Neural cell (in vitro differentiated cells): Measurements from ENCODE around the gene AGO3. TPM values are rescaled to one million over a fixed set of nuclear protein-coding genes. Genes with fewer than 3 reads are reported as not detected.

ENCODE experiments used
- H2AFZ ChIP-seq: fragments of 200-600, 300-800 bp; sonication (generic), shearing (Covaris generic); 2 replicates; pipeline ENCODE4 v1.6.0; 2014; ENCODE audit warnings: low read depth, mild to moderate bottlenecking, antibody characterized with exemption, low read length, moderate library complexity
- H3F3A ChIP-seq: fragments of 200-600 bp; shearing (Covaris generic); 2 replicates; pipeline ENCODE4 v1.6.1; 2016; ENCODE audit warnings: mild to moderate bottlenecking, moderate library complexity, mixed read lengths, antibody characterized with exemption, low read length; ENCODE audit not compliant: insufficient read depth, poor library complexity, severe bottlenecking
- H3K27ac ChIP-seq: fragments of 200-600, 300-800 bp; sonication (generic), shearing (Covaris generic); 2 replicates; pipeline ENCODE4 v1.5.1; 2014; ENCODE audit warnings: mild to moderate bottlenecking, low read length, moderate library complexity
- H3K27me3 ChIP-seq: fragments of 300-800, 200-600 bp; sonication (generic), shearing (Covaris generic); 2 replicates; pipeline ENCODE4 v1.6.0; 2014; ENCODE audit warnings: mild to moderate bottlenecking, low read depth, low read length, moderate library complexity; ENCODE audit not compliant: insufficient read depth
- H3K36me3 ChIP-seq: fragments of 300-800, 200-600 bp; sonication (generic), shearing (Covaris generic); 2 replicates; pipeline ENCODE4 v1.5.1; 2014; ENCODE audit warnings: mild to moderate bottlenecking, antibody characterized with exemption, low read length, moderate library complexity; ENCODE audit not compliant: insufficient read depth
- H3K4me2 ChIP-seq: fragments of 300-800, 200-600 bp; sonication (generic), shearing (Covaris generic); 2 replicates; pipeline ENCODE4 v1.6.0; 2014; ENCODE audit warnings: mild to moderate bottlenecking, low read length
- H3K4me3 ChIP-seq: fragments of 300-800, 200-600 bp; sonication (generic), shearing (Covaris generic); 2 replicates; pipeline ENCODE4 v1.5.1; 2014; ENCODE audit warnings: mild to moderate bottlenecking, low read length, moderate library complexity
- H3K79me2 ChIP-seq: fragments of 200-600 bp; shearing (Covaris generic); replicated peaks from 2 replicates; pipeline ENCODE4 v1.6.0; 2014; ENCODE audit warnings: mild to moderate bottlenecking, low read length, moderate library complexity; ENCODE audit not compliant: insufficient read depth
- H3K9ac ChIP-seq: fragments of 300-800, 200-600 bp; sonication (generic), shearing (Covaris generic); 2 replicates; pipeline ENCODE4 v1.6.1; 2016; ENCODE audit warnings: mild to moderate bottlenecking, low read length, mixed read lengths
- H3K9me2 ChIP-seq: fragments of 200-600 bp; shearing (Covaris generic); 2 replicates; pipeline ENCODE4 v1.6.1; 2016; ENCODE audit warnings: mild to moderate bottlenecking, low read length, mixed read lengths; ENCODE audit not compliant: insufficient read depth
- H3K9me3 ChIP-seq: fragments of 200-600, 300-800 bp; sonication (generic), shearing (Covaris generic); 2 replicates; pipeline ENCODE4 v1.6.1; 2016; ENCODE audit warnings: mild to moderate bottlenecking, mixed run types, low read length, moderate library complexity, mixed read lengths
- H4K20me1 ChIP-seq: fragments of 200-600 bp; shearing (Covaris generic); 2 replicates; pipeline ENCODE4 v1.6.1; 2016; ENCODE audit warnings: mild to moderate bottlenecking, mixed run types; ENCODE audit not compliant: insufficient read depth
- EP300 ChIP-seq: fragments of 450-650 bp; conservative IDR thresholded peaks from 2 replicates; pipeline ENCODE4 v1.6.1; 2014; ENCODE audit warnings: antibody characterized with exemption, mild to moderate bottlenecking, moderate library complexity; ENCODE audit not compliant: poor library complexity, severe bottlenecking
- EZH2 ChIP-seq: fragments of 200-600, 300-800 bp; shearing (Covaris generic), sonication (generic); IDR thresholded peaks from 2 replicates; pipeline ENCODE4 v1.6.1; 2014; ENCODE audit warnings: antibody characterized with exemption, low read length, borderline replicate concordance, mild to moderate bottlenecking; ENCODE audit not compliant: insufficient read depth, poor library complexity, severe bottlenecking
- MXI1 ChIP-seq: fragments of 450-650 bp; conservative IDR thresholded peaks from 2 replicates; pipeline ENCODE4 v1.6.1; 2014; ENCODE audit warnings: antibody characterized with exemption, mild to moderate bottlenecking; ENCODE audit not compliant: poor library complexity, severe bottlenecking
- POLR2AphosphoS5 ChIP-seq: IDR thresholded peaks from 2 replicates; pipeline ENCODE4 v1.6.1; 2012
- RAD21 ChIP-seq: fragments of 450-650 bp; conservative IDR thresholded peaks from 2 replicates; pipeline ENCODE4 v1.6.1; 2014; ENCODE audit warnings: antibody characterized with exemption, mild to moderate bottlenecking, moderate library complexity
- SMC3 ChIP-seq: fragments of 450-650 bp; conservative IDR thresholded peaks from 2 replicates; pipeline ENCODE4 v1.6.1; 2014; ENCODE audit warnings: antibody characterized with exemption, mild to moderate bottlenecking, moderate library complexity; ENCODE audit not compliant: poor library complexity
- TAF1 ChIP-seq: IDR thresholded peaks from 2 replicates; pipeline ENCODE4 v1.6.1; 2012; ENCODE audit warnings: low read depth
- polyA plus RNA-seq: library from polyadenylated mRNA; depleted of rRNA; stranded (reverse); fragments of >200 nt; gene quantifications from 2 replicates; pipeline ENCODE4 v1.2.3, GENCODE V29; 2014
- TF ChIP-seq, protein P1 (sequence below): IDR thresholded peaks from 2 replicates; pipeline ENCODE4 v1.6.1; 2012; ENCODE audit warnings: borderline replicate concordance
- TF ChIP-seq, protein P2 (sequence below): fragments of 450-650 bp; IDR thresholded peaks from 2 replicates; pipeline ENCODE4 v1.5.1; 2014; ENCODE audit warnings: antibody characterized with exemption, mild to moderate bottlenecking, moderate library complexity; ENCODE audit not compliant: poor library complexity, severe bottlenecking

AGO3 gene
- polyA plus RNA-seq, 1 donor from 2014 or later, result 9.4 TPM

DNA sequence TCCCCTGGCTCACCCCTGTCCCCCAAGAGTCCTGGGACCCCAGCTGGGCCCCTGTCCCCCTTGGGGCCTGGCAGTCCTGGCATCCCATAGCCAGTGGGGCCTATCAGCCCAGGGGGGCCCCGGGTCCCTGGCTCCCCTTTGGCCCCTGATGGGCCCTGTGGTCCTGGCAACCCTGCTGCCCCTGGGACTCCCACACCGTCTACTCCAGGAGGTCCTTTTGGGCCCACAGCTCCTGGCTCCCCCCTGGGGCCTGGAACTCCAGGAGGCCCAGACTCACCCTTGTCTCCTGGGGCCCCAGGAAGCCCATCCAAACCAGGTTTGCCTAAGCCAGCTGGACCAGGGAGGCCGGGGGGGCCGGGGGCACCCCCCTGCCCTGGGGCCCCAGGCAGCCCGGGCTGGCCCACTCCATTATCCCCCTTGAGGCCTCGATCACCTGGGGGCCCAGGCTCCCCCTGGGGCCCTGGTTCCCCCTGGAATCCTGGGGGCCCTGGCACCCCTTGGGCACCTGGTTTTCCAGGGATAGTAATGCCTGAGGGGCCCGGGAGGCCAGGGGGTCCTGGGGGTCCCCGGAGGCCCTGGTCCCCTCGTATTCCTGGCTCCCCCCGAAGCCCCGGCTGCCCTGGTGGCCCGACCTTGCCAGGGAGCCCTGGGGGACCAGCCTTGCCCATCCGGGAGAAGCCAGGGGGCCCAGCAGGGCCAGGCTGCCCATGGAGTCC lies 167.9 kb downstream of the AGO3 start:
- Histone ChIP-seq H2AFZ (no peak overlapping the region), H3K27ac (no peak overlapping the region), H3K36me3 (no peaks in the 10 kb centered on the region)

DNA sequence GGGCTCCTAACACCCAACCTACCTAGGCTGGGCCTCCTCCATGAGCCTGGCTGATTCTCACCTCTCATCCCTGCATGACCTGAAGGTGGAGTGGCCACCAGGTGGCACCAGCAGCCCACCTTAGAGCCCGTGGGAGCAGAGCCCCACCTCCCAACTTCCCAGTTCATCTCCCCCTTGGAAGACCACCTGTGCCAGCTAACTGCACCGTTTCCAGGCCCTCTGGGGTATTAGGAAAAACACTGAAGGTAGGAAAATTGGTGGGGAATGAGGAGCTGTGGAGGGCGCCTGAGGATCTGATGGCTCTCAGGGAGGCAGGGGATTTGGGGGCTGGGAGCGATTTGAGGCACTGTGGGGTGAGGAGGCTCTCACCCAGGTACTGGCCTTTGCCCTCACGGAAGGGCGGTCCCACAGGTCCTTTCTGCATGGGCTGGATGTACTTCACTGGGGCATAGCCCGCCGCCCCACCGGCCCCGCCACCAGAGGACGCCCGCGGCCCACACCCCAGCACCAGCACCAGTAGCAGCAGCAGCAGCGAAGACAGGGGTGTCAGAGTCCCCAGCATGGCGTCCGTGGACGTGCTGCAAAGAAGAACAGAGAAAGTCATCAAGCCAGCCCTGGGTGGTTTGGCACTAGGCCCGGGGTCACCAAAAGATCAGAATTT lies 168.9 kb downstream of the AGO3 start:
- Histone ChIP-seq H4K20me1 (no peaks in the 10 kb centered on the region), H3K9me2 (no peaks in the 10 kb centered on the region), H3K4me2 (no peak overlapping the region), H3K79me2 (no peaks in the 10 kb centered on the region), H3K4me3 (no peak overlapping the region), H3K9ac (no peak overlapping the region), H3K9me3 (no peaks in the 10 kb centered on the region), H3K27me3 (no peaks in the 10 kb centered on the region), H2AFZ (no peak overlapping the region), H3F3A (no peaks in the 10 kb centered on the region), H3K36me3 (no peaks in the 10 kb centered on the region), H3K27ac (no peak overlapping the region)
- no peak for TF ChIP-seq EZH2
- TF ChIP-seq, protein P1, sequence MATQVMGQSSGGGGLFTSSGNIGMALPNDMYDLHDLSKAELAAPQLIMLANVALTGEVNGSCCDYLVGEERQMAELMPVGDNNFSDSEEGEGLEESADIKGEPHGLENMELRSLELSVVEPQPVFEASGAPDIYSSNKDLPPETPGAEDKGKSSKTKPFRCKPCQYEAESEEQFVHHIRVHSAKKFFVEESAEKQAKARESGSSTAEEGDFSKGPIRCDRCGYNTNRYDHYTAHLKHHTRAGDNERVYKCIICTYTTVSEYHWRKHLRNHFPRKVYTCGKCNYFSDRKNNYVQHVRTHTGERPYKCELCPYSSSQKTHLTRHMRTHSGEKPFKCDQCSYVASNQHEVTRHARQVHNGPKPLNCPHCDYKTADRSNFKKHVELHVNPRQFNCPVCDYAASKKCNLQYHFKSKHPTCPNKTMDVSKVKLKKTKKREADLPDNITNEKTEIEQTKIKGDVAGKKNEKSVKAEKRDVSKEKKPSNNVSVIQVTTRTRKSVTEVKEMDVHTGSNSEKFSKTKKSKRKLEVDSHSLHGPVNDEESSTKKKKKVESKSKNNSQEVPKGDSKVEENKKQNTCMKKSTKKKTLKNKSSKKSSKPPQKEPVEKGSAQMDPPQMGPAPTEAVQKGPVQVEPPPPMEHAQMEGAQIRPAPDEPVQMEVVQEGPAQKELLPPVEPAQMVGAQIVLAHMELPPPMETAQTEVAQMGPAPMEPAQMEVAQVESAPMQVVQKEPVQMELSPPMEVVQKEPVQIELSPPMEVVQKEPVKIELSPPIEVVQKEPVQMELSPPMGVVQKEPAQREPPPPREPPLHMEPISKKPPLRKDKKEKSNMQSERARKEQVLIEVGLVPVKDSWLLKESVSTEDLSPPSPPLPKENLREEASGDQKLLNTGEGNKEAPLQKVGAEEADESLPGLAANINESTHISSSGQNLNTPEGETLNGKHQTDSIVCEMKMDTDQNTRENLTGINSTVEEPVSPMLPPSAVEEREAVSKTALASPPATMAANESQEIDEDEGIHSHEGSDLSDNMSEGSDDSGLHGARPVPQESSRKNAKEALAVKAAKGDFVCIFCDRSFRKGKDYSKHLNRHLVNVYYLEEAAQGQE, result peak; percentile 78
- peak; percentile 97 for TF ChIP-seq RAD21
- TF ChIP-seq POLR2AphosphoS5, result no peak
- TF ChIP-seq TAF1, result no peak
- no peak for TF ChIP-seq EP300
- TF ChIP-seq SMC3, result peak; percentile 97
- no peak for TF ChIP-seq MXI1
- TF ChIP-seq, protein P2, sequence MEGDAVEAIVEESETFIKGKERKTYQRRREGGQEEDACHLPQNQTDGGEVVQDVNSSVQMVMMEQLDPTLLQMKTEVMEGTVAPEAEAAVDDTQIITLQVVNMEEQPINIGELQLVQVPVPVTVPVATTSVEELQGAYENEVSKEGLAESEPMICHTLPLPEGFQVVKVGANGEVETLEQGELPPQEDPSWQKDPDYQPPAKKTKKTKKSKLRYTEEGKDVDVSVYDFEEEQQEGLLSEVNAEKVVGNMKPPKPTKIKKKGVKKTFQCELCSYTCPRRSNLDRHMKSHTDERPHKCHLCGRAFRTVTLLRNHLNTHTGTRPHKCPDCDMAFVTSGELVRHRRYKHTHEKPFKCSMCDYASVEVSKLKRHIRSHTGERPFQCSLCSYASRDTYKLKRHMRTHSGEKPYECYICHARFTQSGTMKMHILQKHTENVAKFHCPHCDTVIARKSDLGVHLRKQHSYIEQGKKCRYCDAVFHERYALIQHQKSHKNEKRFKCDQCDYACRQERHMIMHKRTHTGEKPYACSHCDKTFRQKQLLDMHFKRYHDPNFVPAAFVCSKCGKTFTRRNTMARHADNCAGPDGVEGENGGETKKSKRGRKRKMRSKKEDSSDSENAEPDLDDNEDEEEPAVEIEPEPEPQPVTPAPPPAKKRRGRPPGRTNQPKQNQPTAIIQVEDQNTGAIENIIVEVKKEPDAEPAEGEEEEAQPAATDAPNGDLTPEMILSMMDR, result peak; percentile 97

More for the DNA sequence above, 167.9 kb downstream of the AGO3 start:
- TF ChIP-seq, protein P2, result no peak
- TF ChIP-seq, protein P1, result no peak
- TF ChIP-seq POLR2AphosphoS5 (no peak), TAF1 (no peak)
- H4K20me1 ChIP-seq, result no peaks in the 10 kb centered on the region
- no peaks in the 10 kb centered on the region for H3F3A ChIP-seq
- H3K27me3 ChIP-seq, result no peaks in the 10 kb centered on the region
- no peaks in the 10 kb centered on the region for H3K9me2 ChIP-seq
- H3K4me3 ChIP-seq, result no peak overlapping the region
- no peak overlapping the region for H3K9ac ChIP-seq
- H3K9me3 ChIP-seq, result no peaks in the 10 kb centered on the region
- H3K4me2 ChIP-seq, result no peak overlapping the region
- no peaks in the 10 kb centered on the region for H3K79me2 ChIP-seq
